DND-41 (cell line): Measurements from ENCODE around the gene REG3A.

Source experiments
- ATAC-seq: fragments of 200-7000 bp; cut with Tn5 transposase; 3 replicates; pipeline ENCODE4 v1.9.1; 2021; ENCODE audit warnings: low read depth; ENCODE audit not compliant: insufficient read depth
- DNase-seq: peaks from one replicate; pipeline ENCODE4 v3.0.0-alpha.2; 2020
- H2AFZ ChIP-seq: 2 replicates; pipeline ENCODE4 v1.6.0; 2012; ENCODE audit warnings: low read depth, low read length
- H3K27ac ChIP-seq: 2 replicates; pipeline ENCODE4 v1.5.1; 2012; ENCODE audit warnings: low read length, inconsistent platforms
- H3K27me3 ChIP-seq: fragments of 200-600 bp; sonication (generic); 2 replicates; pipeline ENCODE4 v1.6.0; 2012; ENCODE audit warnings: low read length, mild to moderate bottlenecking, inconsistent platforms; ENCODE audit not compliant: insufficient read depth, poor library complexity
- H3K36me3 ChIP-seq: 2 replicates; pipeline ENCODE4 v1.5.1; 2012; ENCODE audit warnings: low read length, inconsistent platforms; ENCODE audit not compliant: insufficient read depth
- H3K4me1 ChIP-seq: 2 replicates; pipeline ENCODE4 v1.5.1; 2012; ENCODE audit warnings: mild to moderate bottlenecking, low read length; ENCODE audit not compliant: insufficient read depth
- H3K4me2 ChIP-seq: 2 replicates; pipeline ENCODE4 v1.6.0; 2012; ENCODE audit warnings: mild to moderate bottlenecking, moderate library complexity, low read length, inconsistent platforms; ENCODE audit not compliant: insufficient read depth
- H3K4me3 ChIP-seq, 2 experiments: fragments of 200-600 bp in 1 of 2; shearing (Covaris generic) in 1 of 2; 2 replicates each; pipeline ENCODE4 v1.5.1; 2012 to 2016; ENCODE audit warnings: inconsistent platforms in 2 of 2, low read length in 2 of 2, mild to moderate bottlenecking in 2 of 2, low read depth in 1 of 2, moderate library complexity in 1 of 2
- H3K79me2 ChIP-seq: 2 replicates; pipeline ENCODE4 v1.6.0; 2012; ENCODE audit warnings: low read length, inconsistent platforms; ENCODE audit not compliant: insufficient read depth
- H3K9ac ChIP-seq: 2 replicates; pipeline ENCODE4 v1.6.0; 2012; ENCODE audit warnings: low read depth, mild to moderate bottlenecking, inconsistent platforms, low read length, moderate library complexity
- H3K9me3 ChIP-seq: 2 replicates; pipeline ENCODE4 v1.5.1; 2012; ENCODE audit warnings: low read length, moderate library complexity, mild to moderate bottlenecking, inconsistent platforms; ENCODE audit not compliant: insufficient read depth, severe bottlenecking
- H4K20me1 ChIP-seq: 2 replicates; pipeline ENCODE4 v1.6.0; 2012; ENCODE audit warnings: low read length; ENCODE audit not compliant: insufficient read depth
- CTCF ChIP-seq: IDR thresholded peaks from 2 replicates; pipeline ENCODE4 v1.5.1; 2012; ENCODE audit warnings: borderline replicate concordance, low read length, moderate library complexity, mild to moderate bottlenecking; ENCODE audit not compliant: poor library complexity, severe bottlenecking; ENCODE audit errors: extremely low read depth
- EZH2 ChIP-seq: IDR thresholded peaks from 3 replicates; pipeline ENCODE4 v1.6.1; 2012; ENCODE audit warnings: borderline replicate concordance, low read depth, mild to moderate bottlenecking, moderate library complexity, low read length, inconsistent platforms; ENCODE audit not compliant: severe bottlenecking

Gene REG3A

GRCh38 chr2:79159653-79160052 lies at the start of gene REG3A:
TSS of gene REG3A (minus strand) at chr2:79159753. CDS start at chr2:79159405, 348 bp downstream.
- H3K27ac ChIP-seq: no peak within 1 kb of the TSS
- ATAC-seq (no peak), DNase-seq (no peak)
- no peaks in the 10 kb centered on the region for H3K36me3 ChIP-seq
- no peaks in the 10 kb centered on the region for H3K9me3 ChIP-seq
- no peak within 1 kb of the TSS for H3K4me3 ChIP-seq
- no peak within 1 kb of the TSS for H3K4me2 ChIP-seq
- no peaks in the 10 kb centered on the region for H4K20me1 ChIP-seq
- H2AFZ ChIP-seq: no peak within 1 kb of the TSS
- no peak within 1 kb of the TSS for H3K9ac ChIP-seq
- TF ChIP-seq EZH2: no peak
- no peak for TF ChIP-seq CTCF
- H3K27me3 ChIP-seq: no peaks in the 10 kb centered on the region
- H3K4me1 ChIP-seq: no peaks in the 10 kb centered on the region
- no peaks in the 10 kb centered on the region for H3K79me2 ChIP-seq

GRCh38 chr2:79200762-79201161 lies 41.2 kb upstream of the REG3A start:
- Histone ChIP-seq H3K9ac (no peak overlapping the region), H3K4me1 (no peaks in the 10 kb centered on the region), H3K9me3 (no peaks in the 10 kb centered on the region), H3K36me3 (no peaks in the 10 kb centered on the region), H2AFZ (no peak overlapping the region), H3K79me2 (no peaks in the 10 kb centered on the region), H4K20me1 (no peaks in the 10 kb centered on the region), H3K27ac (no peak overlapping the region), H3K4me3 (no peak overlapping the region), H3K4me2 (no peak overlapping the region), H3K27me3 (no peaks in the 10 kb centered on the region)
- ATAC-seq (no peak), DNase-seq (no peak)
- no peak for TF ChIP-seq EZH2
- TF ChIP-seq CTCF: no peak

GRCh38 chr2:79191816-79192215 lies 32.3 kb upstream of the REG3A start:
- no peak overlapping the region for H2AFZ ChIP-seq

More at GRCh38 chr2:79191816-79192215, 32.3 kb upstream of the REG3A start:
- TF ChIP-seq CTCF (no peak), EZH2 (no peak)
- Histone ChIP-seq H3K27ac (no peak overlapping the region), H3K9me3 (no peaks in the 10 kb centered on the region), H3K4me1 (no peaks in the 10 kb centered on the region), H3K79me2 (no peaks in the 10 kb centered on the region), H3K36me3 (no peaks in the 10 kb centered on the region), H3K4me3 (no peak overlapping the region), H3K9ac (no peak overlapping the region), H3K4me2 (no peak overlapping the region), H3K27me3 (no peaks in the 10 kb centered on the region), H4K20me1 (no peaks in the 10 kb centered on the region)
- ATAC-seq (no peak), DNase-seq (no peak)
